ENCODE results near the gene LSP1.

The LSP1 gene

GRCh38 chr11:1840780-1841480, 12.0 kb upstream of the LSP1 start (continued):
- TF ChIP-seq ZFP30 (CRISPR knock-in tag; IDR thresholded peaks at IDR 0.05) (no peak), CREB5 (CRISPR knock-in tag; IDR thresholded peaks at IDR 0.05; ENCODE audit: low read depth) (no peak), TCF4 (CRISPR knock-in tag; IDR thresholded peaks at IDR 0.05; ENCODE audit: borderline replicate concordance) (no peak)

GRCh38 chr11:1841511-1842148, 11.3 kb upstream of the LSP1 start:
- no peak for TF ChIP-seq ISL1 (CRISPR knock-in tag; IDR thresholded peaks at IDR 0.05)
- TF ChIP-seq CSRNP3 (CRISPR knock-in tag; IDR thresholded peaks at IDR 0.05), result no peak
- no peak for TF ChIP-seq POU6F1 (CRISPR knock-in tag; IDR thresholded peaks at IDR 0.05; ENCODE audit: borderline replicate concordance, low read depth)
- no peak for TF ChIP-seq ZNF565 (CRISPR knock-in tag; conservative IDR thresholded peaks at IDR 0.05; ENCODE audit: low read depth)
- no peak for TF ChIP-seq CREB5 (CRISPR knock-in tag; IDR thresholded peaks at IDR 0.05; ENCODE audit: low read depth)
- TF ChIP-seq SNAI2 (CRISPR knock-in tag; IDR thresholded peaks at IDR 0.05), result no peak
- no peak for TF ChIP-seq ZC3H10 (CRISPR knock-in tag; IDR thresholded peaks at IDR 0.05)
- TF ChIP-seq ZFP3 (CRISPR knock-in tag; IDR thresholded peaks at IDR 0.05), result no peak
- TF ChIP-seq ZFP30 (CRISPR knock-in tag; IDR thresholded peaks at IDR 0.05), result no peak
- TF ChIP-seq OSR1 (CRISPR knock-in tag; IDR thresholded peaks at IDR 0.05), result no peak
- no peak for TF ChIP-seq CSDC2 (CRISPR knock-in tag; IDR thresholded peaks at IDR 0.05)
- TF ChIP-seq PPARA (CRISPR knock-in tag; IDR thresholded peaks at IDR 0.05; ENCODE audit: borderline replicate concordance), result no peak
- no peak for TF ChIP-seq TCF4 (CRISPR knock-in tag; IDR thresholded peaks at IDR 0.05; ENCODE audit: borderline replicate concordance)
- TF ChIP-seq ESRRG (CRISPR knock-in tag; IDR thresholded peaks at IDR 0.05), result no peak
- no peak for TF ChIP-seq ARNTL (CRISPR knock-in tag; IDR thresholded peaks at IDR 0.05; ENCODE audit: borderline replicate concordance, low read depth)
- no peak for TF ChIP-seq TSHZ2 (CRISPR knock-in tag; IDR thresholded peaks at IDR 0.05)
- no peak for ATAC-seq

GRCh38 chr11:1842149-1843097, 10.5 kb upstream of the LSP1 start:
- ATAC-seq, result no peak
- TF ChIP-seq ZNF70 (CRISPR knock-in tag; IDR thresholded peaks at IDR 0.05), result no peak
- TF ChIP-seq CREB5 (CRISPR knock-in tag; IDR thresholded peaks at IDR 0.05; ENCODE audit: low read depth), result no peak
- TF ChIP-seq ZNF565 (CRISPR knock-in tag; conservative IDR thresholded peaks at IDR 0.05; ENCODE audit: low read depth), result no peak
- TF ChIP-seq SNAI2 (CRISPR knock-in tag; IDR thresholded peaks at IDR 0.05), result no peak
- no peak for TF ChIP-seq BACH2 (CRISPR knock-in tag; IDR thresholded peaks at IDR 0.05; ENCODE audit: borderline replicate concordance)
- TF ChIP-seq CSDC2 (CRISPR knock-in tag; IDR thresholded peaks at IDR 0.05), result no peak
- no peak for TF ChIP-seq CSRNP3 (CRISPR knock-in tag; IDR thresholded peaks at IDR 0.05)
- TF ChIP-seq GLIS3 (CRISPR knock-in tag; IDR thresholded peaks at IDR 0.05), result no peak
- no peak for TF ChIP-seq TCF4 (CRISPR knock-in tag; IDR thresholded peaks at IDR 0.05; ENCODE audit: borderline replicate concordance)
- TF ChIP-seq TSHZ2 (CRISPR knock-in tag; IDR thresholded peaks at IDR 0.05), result no peak

Measured in SK-N-SH treated with all-trans-retinoic acid at 6 μM for 48 hours (cell line).